Heart right ventricle (tissue), 16 donors: ENCODE results near the gene RRN3. TPM values are rescaled to one million over a fixed set of nuclear protein-coding genes. Genes with fewer than 3 reads are reported as not detected.
A peak's percentile ranks its signal among the peaks of the same experiment; 100 is the strongest.
"Not testable (repeated sequence)": the region's sequence is repeated elsewhere in the genome, so short reads cannot be mapped to it uniquely, and the experiment has no call there.

Experiments
- ATAC-seq, 8 donors: fragments of 200-7000 bp; cut with Tn5 transposase; one replicate each; pipeline ENCODE4 v1.9.1; 2020; ENCODE audit warnings: mild to moderate bottlenecking in 8 of 8, moderate library complexity in 8 of 8, moderate number of reproducible peaks in 1 of 8
- DNase-seq, 2 donors: peaks; one replicate each; pipeline ENCODE4 v3.0.0-alpha.2; 2020
- H3K27ac ChIP-seq, 10 donors: fragments of 200-600 bp; sonication (generic) in 2 of 10; one replicate each; pipeline versions ENCODE4 v1.5.0 to v1.8.0; 2020 to 2022; ENCODE audit warnings: mild to moderate bottlenecking in 3 of 10
- H3K27me3 ChIP-seq, 7 donors: fragments of 200-600 bp; one replicate each; pipeline ENCODE4 v1.8.0; 2021 to 2022; ENCODE audit warnings: mild to moderate bottlenecking in 2 of 7
- H3K36me3 ChIP-seq, 9 donors: fragments of 200-600 bp; sonication (generic) in 1 of 9; one replicate each; pipeline versions ENCODE4 v1.5.0 to v1.8.0; 2020 to 2022; ENCODE audit warnings: mild to moderate bottlenecking in 2 of 9
- H3K4me1 ChIP-seq, 9 donors: fragments of 200-600 bp; sonication (generic) in 1 of 9; one replicate each; pipeline versions ENCODE4 v1.5.0 to v1.8.0; 2020 to 2022; ENCODE audit warnings: mild to moderate bottlenecking in 4 of 9
- H3K4me3 ChIP-seq, 10 donors: fragments of 200-600 bp; sonication (generic) in 2 of 10; one replicate each; pipeline versions ENCODE4 v1.5.0 to v1.8.0; 2020 to 2022; ENCODE audit warnings: mild to moderate bottlenecking in 7 of 10, moderate library complexity in 2 of 10
- H3K9me3 ChIP-seq, 11 donors: fragments of 200-600 bp in 10 of 11; sonication (generic) in 2 of 11; one replicate each; pipeline versions ENCODE4 v1.5.0 to v1.8.0; 2013 to 2022; ENCODE audit warnings: mild to moderate bottlenecking in 2 of 11, control low read depth in 1 of 11, moderate library complexity in 1 of 11
- CTCF ChIP-seq, 9 donors: fragments of 200-600 bp; sonication (generic) in 2 of 9; IDR thresholded peaks; one replicate each; pipeline versions ENCODE4 v1.5.0 to v1.8.0; 2021 to 2022; ENCODE audit warnings: antibody characterized with exemption in 9 of 9, mild to moderate bottlenecking in 5 of 9, moderate library complexity in 1 of 9
- WGBS, 2 donors: extraction: QIAGEN DNeasy Blood & Tissue Kit; methylation state at CpG; one replicate each; pipeline ENCODE4 v1.1.7; 2013; ENCODE audit warnings: inconsistent platforms in 1 of 2; 5-methylcytosine and 5-hydroxymethylcytosine counted together
- intact Hi-C, 10 donors: fragments of 100-400 bp; cut with DNase I; formaldehyde crosslinking; loops; one replicate each; pipeline versions ENCODE4 v1.11.1 to v1.14.2; 2022
- long read RNA-seq, 3 donors: library from polyadenylated mRNA; unstranded; transcript quantifications; one replicate each; pipeline ENCODE4 v2.0.0, GENCODE V29; 2020 to 2021
- polyA plus RNA-seq, 2 donors: library from polyadenylated mRNA; stranded (reverse); fragments of 200-250 nt; gene quantifications; one replicate each; pipeline ENCODE4 v1.2.3, GENCODE V29; 2013
- total RNA-seq, 10 donors: library from RNA; stranded (reverse); fragmentation: NEBNext Ultra II Directional in 3 of 10; extraction: Animal tissue kit (Norgen Biotek cat#: 25700) in 3 of 10; gene quantifications; one replicate each; pipeline versions ENCODE4 v1.2.1 to v1.2.4, GENCODE V29; 2021 to 2023
- donor health status: Arrhythmogenic right ventricular cardiomyopathy.
- donor health status: ischemic (EF 13 %, LVEDD 7.1; RV severe dilation, severe dysfunction).
- donor health status: healthy with polysubstance abuse.
- donor health status: DM: no; HTN: yes; CAD: no.
- donor health status: DM: no; HTN: no; CAD: no.
- donor health status: ischemic (EF 25% LVEDD 6.9; RV normal size, moderate dysfunction).
- donor health status: ischemic (EF 25% LVEDD 5.7; RV mildly dilated, moderate dysfunction).
- donor health status: healthy.
- donor health status: DM: yes; HTN: yes; CAD: no.
- donor health status: Ischemic cardiomyopathy.
- donor health status: ischemic (EF 35%, LVEDD 5.7; RV mildly dilated, moderate dysfunction).
- donor health status: nonischemic (EF 11% LVEDD 7.7; RV severe dilation, severe dysfunction).
- donor health status: DM: yes; HTN: yes; CAD: no.
- donor health status: PGD.
- donor health status: ischemic (EF 29% LVEDD 5.4; RV normal size, mild dysfunction).
- donor health status: nonischemic (EF 23%, LVEDD 6.1; RV moderate dilation, normal function).

RRN3 gene, protein sequence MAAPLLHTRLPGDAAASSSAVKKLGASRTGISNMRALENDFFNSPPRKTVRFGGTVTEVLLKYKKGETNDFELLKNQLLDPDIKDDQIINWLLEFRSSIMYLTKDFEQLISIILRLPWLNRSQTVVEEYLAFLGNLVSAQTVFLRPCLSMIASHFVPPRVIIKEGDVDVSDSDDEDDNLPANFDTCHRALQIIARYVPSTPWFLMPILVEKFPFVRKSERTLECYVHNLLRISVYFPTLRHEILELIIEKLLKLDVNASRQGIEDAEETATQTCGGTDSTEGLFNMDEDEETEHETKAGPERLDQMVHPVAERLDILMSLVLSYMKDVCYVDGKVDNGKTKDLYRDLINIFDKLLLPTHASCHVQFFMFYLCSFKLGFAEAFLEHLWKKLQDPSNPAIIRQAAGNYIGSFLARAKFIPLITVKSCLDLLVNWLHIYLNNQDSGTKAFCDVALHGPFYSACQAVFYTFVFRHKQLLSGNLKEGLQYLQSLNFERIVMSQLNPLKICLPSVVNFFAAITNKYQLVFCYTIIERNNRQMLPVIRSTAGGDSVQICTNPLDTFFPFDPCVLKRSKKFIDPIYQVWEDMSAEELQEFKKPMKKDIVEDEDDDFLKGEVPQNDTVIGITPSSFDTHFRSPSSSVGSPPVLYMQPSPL
- 10 to 100 TPM; 18.1 to 31.9 (median 24.7) TPM for total RNA-seq
- 10 to 100 TPM in 1 of 2 donors, 1 to 10 TPM in 1; 9.9 to 10.7 TPM for polyA plus RNA-seq
- long read RNA-seq, donor 1, transcript RRN3-203 (17 exons, 2,198 nt): minor isoform, 9 of 29 reads
- long read RNA-seq, donor 1, transcript RRN3-201 (18 exons, 3,762 nt): major isoform, 18 of 29 reads
- long read RNA-seq, donor 1, partial matches to known transcripts: 1 of 29 reads
- long read RNA-seq, donor 1, other reads (novel, unspliced or antisense): 1 of 29 reads
- long read RNA-seq, donor 2, transcript RRN3-203 (17 exons, 2,198 nt): minor isoform, 8 of 27 reads
- long read RNA-seq, donor 2, transcript RRN3-201 (18 exons, 3,762 nt): major isoform, 19 of 27 reads
- long read RNA-seq, donor 2, partial matches to known transcripts: 0 of 27 reads
- long read RNA-seq, donor 2, other reads (novel, unspliced or antisense): 0 of 27 reads
- long read RNA-seq, donor 3, transcript RRN3-201 (18 exons, 3,762 nt): major isoform, 52 of 80 reads
- long read RNA-seq, donor 3, transcript RRN3-203 (17 exons, 2,198 nt): minor isoform, 13 of 80 reads
- long read RNA-seq, donor 3, partial matches to known transcripts: 8 of 80 reads
- long read RNA-seq, donor 3, other reads (novel, unspliced or antisense): 7 of 80 reads

- intact Hi-C loops, H3K27me3 ChIP-seq, H3K9me3 ChIP-seq: not testable (repeated sequence)
- Histone ChIP-seq H3K36me3 (peaks cover 0 to 33% (median 5%) of the 10 kb centered on the region in 9 donors), H3K4me1 (peaks cover 7 to 21% (median 16%) of the 10 kb centered on the region in 9 donors), H3K27ac (peak within 1 kb of the TSS in 9 of 10 donors; percentile 60 to 93 (median 86)), H3K4me3 (peak within 1 kb of the TSS; percentile 15 to 80 (median 68))
- ATAC-seq (peak; percentile 99 to 100 (median 100)), DNase-seq (peak; percentile 91 to 93)
- WGBS, 2 donors: 3% methylated on average over 53 to 56 of the region's 56 CpGs
These were observed at the start of gene RRN3 for GRCh38 chr16:15093955-15094827. Gene RRN3, minus strand, starts transcription at chr16:15094272. Its CDS starts 39 bp downstream, at chr16:15094233.

DNA sequence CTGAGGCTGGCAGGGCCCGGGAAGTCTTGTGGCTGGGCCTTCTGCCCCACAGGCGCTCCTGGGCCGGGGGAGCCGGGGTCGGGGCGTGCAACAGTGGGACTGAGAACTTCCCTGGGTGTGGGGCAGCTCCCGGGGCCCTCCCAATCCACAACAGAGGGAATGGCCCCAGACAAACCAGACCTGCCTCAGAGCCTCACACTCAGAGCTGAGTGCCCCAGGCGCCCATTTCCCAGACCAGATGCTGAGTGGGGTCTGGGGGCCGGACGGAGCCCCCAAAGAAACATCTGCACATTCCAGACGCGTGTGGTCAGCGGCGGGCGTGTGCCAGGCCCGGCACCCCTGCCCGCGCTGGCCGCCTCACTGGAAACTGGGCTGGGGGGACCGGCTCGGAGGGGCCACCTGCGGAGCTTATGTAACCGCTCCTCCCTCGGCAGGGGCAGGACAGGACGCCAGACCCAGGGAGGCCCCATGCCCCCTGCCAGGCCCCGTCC lies 49.6 kb upstream of the RRN3 start:
- peak in 7 of 8 donors; percentile 1 to 40 (median 2) for ATAC-seq
- H3K4me3 ChIP-seq: peak overlapping the region in 9 of 10 donors; percentile 14 to 50 (median 37)
- peak overlapping the region; percentile 73 to 91 (median 86) for H3K27ac ChIP-seq
- WGBS, 2 donors: 19 to 25% methylated on average over 21 to 26 of the region's 26 CpGs
- H3K36me3 ChIP-seq, DNase-seq, intact Hi-C loops, H3K9me3 ChIP-seq, H3K27me3 ChIP-seq: not testable (repeated sequence)
- H3K4me1 ChIP-seq: peaks cover 27 to 75% (median 51%) of the 10 kb centered on the region in 9 donors

GRCh38 chr16:15142891-15143600 lies 49.0 kb upstream of the RRN3 start:
- DNase-seq, H3K36me3 ChIP-seq, intact Hi-C loops, H3K9me3 ChIP-seq, H3K27me3 ChIP-seq: not testable (repeated sequence)
- WGBS, 2 donors: 56 to 66% methylated on average over 18 to 22 of the region's 26 CpGs
- peak overlapping the region in 9 of 10 donors; percentile 81 to 91 (median 86) for H3K27ac ChIP-seq
- peaks cover 27 to 75% (median 51%) of the 10 kb centered on the region in 9 donors for H3K4me1 ChIP-seq
- peak in 6 of 8 donors; percentile 1 to 17 (median 11) for ATAC-seq
- peak overlapping the region in 2 of 10 donors; percentile 14 to 43 for H3K4me3 ChIP-seq

DNA sequence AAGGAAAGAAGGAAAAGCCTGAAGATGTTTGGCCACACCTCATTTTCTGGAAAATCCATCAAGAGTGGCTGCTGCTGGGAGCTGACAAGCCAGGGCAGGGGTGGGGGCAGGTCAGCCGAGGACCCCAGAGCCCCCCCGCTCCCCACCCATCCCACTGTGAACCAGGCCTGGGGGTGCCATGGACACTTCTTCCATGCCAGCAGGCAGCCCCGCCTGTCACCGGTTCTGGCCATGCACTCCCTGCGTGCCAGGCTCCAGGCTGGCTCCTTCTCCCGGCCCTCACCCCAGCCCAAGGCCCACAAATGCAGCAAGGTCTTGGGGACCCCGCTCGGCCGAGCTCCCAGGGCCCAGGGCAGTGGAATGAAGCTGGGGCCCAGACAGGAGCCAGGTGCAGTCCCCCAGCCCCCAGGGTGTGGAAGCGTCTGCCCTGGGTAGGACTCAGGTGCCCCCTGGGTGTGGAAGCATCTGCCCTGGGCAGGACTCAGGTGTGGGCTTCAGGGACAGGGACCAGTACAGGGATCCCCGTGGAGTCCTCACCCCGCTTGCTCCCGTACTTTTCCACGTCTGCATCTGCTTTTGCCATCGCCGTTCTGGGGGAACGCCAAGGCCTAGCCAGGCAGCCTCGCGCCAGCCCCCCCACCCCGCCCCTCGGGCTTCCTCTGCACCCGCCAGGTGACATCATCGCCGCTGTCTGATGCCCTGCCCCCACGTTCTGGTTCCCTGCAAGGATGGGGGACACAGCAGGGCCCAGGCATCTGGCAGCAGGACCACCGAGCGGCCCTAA lies 48.2 kb upstream of the RRN3 start:
- intact Hi-C loops, H3K36me3 ChIP-seq, DNase-seq, H3K4me3 ChIP-seq, H3K27me3 ChIP-seq, H3K9me3 ChIP-seq: not testable (repeated sequence)
- WGBS, 2 donors: 58 to 61% methylated on average over 16 to 20 of the region's 27 CpGs
- Histone ChIP-seq H3K27ac (peak overlapping the region in 5 of 10 donors; percentile 21 to 85 (median 35)), H3K4me1 (peaks cover 26 to 71% (median 50%) of the 10 kb centered on the region in 9 donors)
- peak in 7 of 8 donors; percentile 4 to 64 (median 42) for ATAC-seq

- Histone ChIP-seq H3K27ac (peak overlapping the region in 1 of 10 donors; percentile 35), H3K27me3 (no peaks in the 10 kb centered on the region), H3K9me3 (no peaks in the 10 kb centered on the region), H3K36me3 (no peaks in the 10 kb centered on the region), H3K4me1 (peaks cover 23 to 64% (median 47%) of the 10 kb centered on the region in 9 donors), H3K4me3 (no peak overlapping the region)
- ATAC-seq (no peak), DNase-seq (no peak)
- no peak for TF ChIP-seq CTCF (IDR thresholded peaks at IDR 0.05)
- 82 to 83% methylated on average over 11 to 15 of the region's 15 CpGs for WGBS, 2 donors
- intact Hi-C loops: no loop called here
These were observed 47.5 kb upstream of the RRN3 start for GRCh38 chr16:15141586-15141985.

GRCh38 chr16:15140444-15141365 lies 46.6 kb upstream of the RRN3 start:
- H3K36me3 ChIP-seq, DNase-seq, H3K4me3 ChIP-seq, H3K27me3 ChIP-seq, intact Hi-C loops, H3K9me3 ChIP-seq, H3K27ac ChIP-seq: not testable (repeated sequence)
- peak in 3 of 8 donors; percentile 2 to 6 (median 4) for ATAC-seq
- peaks cover 20 to 55% (median 39%) of the 10 kb centered on the region in 9 donors for H3K4me1 ChIP-seq
- 69 to 81% methylated on average over 29 to 30 of the region's 30 CpGs for WGBS, 2 donors
